ENCODE results near the gene KIAA1328.
"Not testable (repeated sequence)": the region's sequence is repeated elsewhere in the genome, so short reads cannot be mapped to it uniquely, and the experiment has no call there.

The KIAA1328 gene

DNA sequence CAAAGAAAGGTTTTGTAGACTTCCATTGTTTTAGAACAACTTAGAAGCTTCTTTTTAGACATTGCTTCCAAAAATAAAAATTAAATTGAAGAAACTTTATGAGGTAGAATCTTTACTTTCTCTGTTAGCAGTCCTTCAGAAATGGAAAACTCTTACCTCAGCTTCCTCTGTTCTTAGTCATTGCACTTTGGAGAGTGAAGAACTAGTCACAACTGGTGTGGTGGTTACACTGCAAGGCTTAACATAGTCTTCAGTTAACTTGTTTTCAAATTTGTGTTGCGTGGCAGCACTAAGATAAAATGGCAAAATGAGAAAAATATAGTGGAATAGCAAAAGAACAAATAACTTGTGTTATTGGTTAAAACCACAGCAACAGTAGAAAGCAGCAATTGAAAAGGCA is 332.6 kb downstream of the KIAA1328 start:
- DNase-seq = no peak

GRCh38 chr18:37162551-37162950 is 333.6 kb downstream of the KIAA1328 start:
- DNase-seq = no peak

- DNase-seq = no peak
These were observed 334.2 kb downstream of the KIAA1328 start for GRCh38 chr18:37163119-37163518.

DNA sequence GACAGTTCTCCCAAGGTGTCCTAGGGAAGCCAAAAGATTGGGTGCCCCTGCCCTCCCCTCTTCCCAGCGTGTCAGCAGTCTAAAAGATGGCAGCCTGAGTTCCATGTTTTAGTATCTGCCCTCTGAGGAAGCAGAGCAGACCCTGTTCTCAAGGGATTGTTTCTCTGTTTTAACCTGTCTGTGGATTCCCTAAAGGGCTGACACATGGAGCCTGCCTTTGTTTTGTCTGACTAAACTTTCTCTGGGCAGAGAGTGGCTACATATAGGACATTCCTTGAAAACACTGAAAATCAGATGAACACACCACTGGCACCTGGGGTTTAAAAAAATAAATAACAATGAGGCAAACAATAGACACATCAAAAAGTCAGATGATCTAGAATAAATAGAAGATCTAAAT is 337.6 kb downstream of the KIAA1328 start:
- DNase-seq = no peak

GRCh38 chr18:37166966-37167365 is 338.0 kb downstream of the KIAA1328 start:
- DNase-seq = not testable (repeated sequence)

DNA sequence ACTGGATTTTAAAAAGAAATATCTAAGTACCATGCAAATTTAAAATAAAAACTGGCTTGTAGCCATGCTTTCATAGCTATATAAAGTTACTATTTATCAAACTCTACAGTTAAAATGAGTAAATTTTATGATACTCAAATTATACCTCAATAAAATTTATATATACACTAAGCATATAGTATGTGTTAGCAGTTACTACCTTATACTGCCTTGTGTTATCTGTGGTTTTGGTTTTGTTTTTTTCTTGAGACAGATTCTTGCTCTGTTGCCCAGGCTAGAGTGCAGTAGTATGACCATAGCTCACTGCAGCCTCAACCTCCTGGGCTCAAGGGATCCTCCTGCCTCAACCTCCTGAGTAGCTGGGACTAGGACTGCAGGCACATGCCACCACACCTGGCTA is 342.1 kb downstream of the KIAA1328 start:
- no peak for DNase-seq

- no peak for DNase-seq
These were observed 344.5 kb downstream of the KIAA1328 start for GRCh38 chr18:37173384-37173783.

- DNase-seq = no peak
These were observed 347.0 kb downstream of the KIAA1328 start for GRCh38 chr18:37175727-37176620.

- no peak for DNase-seq
These were observed 347.7 kb downstream of the KIAA1328 start for GRCh38 chr18:37176621-37176934.

DNA sequence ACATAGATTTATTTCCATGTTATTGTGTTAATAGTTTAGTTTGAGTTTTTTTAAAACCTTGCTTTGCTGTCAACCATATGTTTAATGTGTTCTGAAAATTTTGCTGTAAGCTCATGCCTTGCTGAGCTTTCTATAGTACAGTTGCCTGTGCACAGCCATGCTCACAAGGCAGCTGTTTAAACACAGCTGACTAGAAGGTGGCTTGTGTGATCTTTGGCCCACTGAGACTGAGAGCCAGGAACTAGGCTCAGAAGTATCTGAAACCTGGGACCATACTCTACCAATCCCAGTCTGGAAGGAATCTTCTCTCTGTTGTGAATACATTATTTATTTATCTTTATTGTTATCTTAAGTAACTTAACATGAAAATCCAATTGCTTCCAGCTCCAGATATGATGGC is 350.5 kb downstream of the KIAA1328 start:
- DNase-seq = no peak

- DNase-seq = no peak
These were observed 351.2 kb downstream of the KIAA1328 start for GRCh38 chr18:37180086-37180485.

DNA sequence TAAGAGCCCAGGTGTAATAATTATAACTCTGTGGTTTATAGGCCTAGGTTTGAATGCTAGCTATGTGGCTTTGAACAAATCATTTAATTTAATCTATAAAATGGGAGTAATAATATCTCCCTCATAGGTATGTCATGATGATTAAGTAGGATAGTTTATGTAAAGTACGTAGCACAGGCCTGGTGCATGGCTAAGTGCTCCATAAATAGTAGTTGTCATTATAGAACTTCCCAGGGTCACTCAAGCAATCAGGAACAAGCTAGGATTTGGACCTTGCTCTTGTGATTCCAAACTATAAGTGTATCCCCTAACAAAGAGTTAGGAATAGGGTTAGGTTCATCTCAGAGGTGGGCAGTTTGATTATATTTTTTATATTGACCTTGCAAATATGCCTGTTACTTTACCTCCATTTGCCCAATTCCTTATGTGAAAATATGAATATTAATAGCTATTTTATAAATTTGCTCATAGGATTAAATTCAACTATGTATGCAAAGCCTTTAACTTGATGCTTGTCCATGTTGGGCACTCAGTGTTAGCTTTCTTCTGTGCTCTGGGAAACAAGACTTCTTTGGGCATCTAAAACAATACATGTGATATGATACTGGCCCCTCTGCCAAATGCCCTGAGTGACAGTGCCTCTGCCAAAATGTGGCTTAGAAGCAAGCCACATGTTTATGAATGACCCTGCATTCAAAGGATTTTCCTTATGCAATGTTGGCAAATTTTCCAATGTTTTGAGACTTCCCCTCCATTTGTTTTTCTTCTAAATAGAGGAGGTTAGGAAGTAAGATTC is 353.6 kb downstream of the KIAA1328 start:
- DNase-seq = no peak

- no peak for DNase-seq
These were observed 355.4 kb downstream of the KIAA1328 start for GRCh38 chr18:37184209-37184868.

DNA sequence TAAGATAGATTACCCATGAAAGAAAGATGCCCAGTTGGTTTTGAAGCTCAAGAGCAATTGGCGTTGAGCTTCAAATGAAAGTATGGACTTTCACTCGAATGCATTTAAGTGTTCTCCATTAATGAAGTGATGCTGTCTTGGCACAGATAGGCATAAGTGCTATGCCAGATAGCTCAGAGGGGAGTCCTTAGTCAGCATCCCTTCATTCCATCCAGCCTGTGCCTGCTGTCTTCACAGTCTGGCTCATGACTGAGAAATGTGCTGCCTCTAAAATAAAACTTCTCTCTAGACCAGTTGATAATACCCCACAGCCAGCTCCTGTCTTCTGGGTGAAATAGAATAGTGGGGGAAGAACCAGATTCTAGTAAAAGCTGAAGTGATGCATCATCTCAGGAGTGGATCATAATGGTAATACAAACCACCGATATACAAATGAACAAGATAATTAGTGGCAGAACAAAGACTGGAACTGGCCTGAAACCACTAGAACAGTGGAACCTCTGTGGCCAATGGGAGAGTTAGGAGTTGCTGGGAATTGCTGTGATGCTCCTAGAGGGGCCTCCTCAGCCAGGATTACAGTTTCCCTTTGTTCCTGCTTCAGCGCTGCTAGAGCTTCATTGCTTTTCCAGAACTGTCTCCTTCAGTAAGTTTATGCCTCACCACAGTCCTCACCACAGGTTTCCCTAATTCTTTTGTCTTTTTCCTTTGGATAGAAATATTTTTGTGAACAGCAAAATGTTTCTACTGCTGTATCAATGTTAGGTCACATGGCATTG is 359.3 kb downstream of the KIAA1328 start:
- no peak for DNase-seq

GRCh38 chr18:37199741-37200140 is 370.8 kb downstream of the KIAA1328 start:
- DNase-seq = no peak

- no peak for DNase-seq
These were observed 378.4 kb downstream of the KIAA1328 start for GRCh38 chr18:37207343-37207742.

GRCh38 chr18:37210781-37211180 is 381.9 kb downstream of the KIAA1328 start:
- DNase-seq = no peak

DNA sequence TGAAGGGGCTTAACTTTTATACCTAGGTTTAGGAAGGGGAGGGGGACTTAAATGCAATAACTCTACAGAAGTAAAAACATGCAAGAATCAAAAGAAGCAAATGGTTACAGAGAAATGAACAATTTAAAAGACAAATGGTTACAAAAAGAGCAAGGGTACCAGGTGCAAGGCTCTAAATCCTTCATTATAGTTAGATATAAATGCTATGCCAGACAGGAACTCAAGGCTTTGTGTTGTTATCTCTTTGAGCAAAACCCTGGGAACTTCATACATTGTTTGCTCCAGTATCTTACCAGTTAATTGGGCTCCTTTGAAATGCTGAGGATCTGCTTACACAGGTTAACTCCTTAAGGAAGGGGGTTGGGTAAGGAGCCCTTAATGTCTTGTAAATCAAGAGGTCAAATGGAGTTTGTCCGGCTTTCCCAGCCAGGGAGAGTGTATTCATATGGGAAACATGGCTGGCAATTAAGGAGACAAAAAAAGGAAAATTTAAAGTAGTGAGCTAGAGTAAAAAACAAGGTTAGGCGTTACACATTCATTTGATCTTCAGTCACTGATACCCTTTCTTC is 389.2 kb downstream of the KIAA1328 start:
- no peak for DNase-seq

- DNase-seq = no peak
These were observed 390.3 kb downstream of the KIAA1328 start for GRCh38 chr18:37219257-37219656.

GRCh38 chr18:37222354-37222998 is 393.5 kb downstream of the KIAA1328 start:
- no peak for DNase-seq

GRCh38 chr18:37222999-37223378 is 394.1 kb downstream of the KIAA1328 start:
- no peak for DNase-seq

DNA sequence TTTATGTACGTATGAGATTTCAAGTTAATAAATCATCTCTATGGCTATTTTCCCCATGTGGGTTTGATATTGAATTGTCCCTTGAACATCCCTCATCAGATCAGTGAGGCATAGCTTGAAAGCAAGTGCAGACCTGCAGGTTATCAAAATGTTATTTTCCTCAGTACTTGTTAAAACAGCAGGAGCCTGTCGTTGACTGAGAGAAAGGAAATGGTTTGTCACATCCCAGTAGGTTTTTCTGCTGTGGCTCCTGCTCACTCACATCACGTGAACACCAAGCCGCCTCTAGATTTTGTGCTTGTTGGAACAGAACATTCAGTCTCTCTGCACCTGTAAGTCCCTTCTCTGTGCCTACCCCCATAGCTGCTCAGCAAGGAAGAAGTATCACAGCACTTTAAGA is 396.4 kb downstream of the KIAA1328 start:
- DNase-seq = no peak
